NCI-H2081 (cell line): ENCODE data around the gene MT1G.
"Not testable (repeated sequence)": the region's sequence is repeated elsewhere in the genome, so short reads cannot be mapped to it uniquely, and the experiment has no call there.

Experiments
- DNase-seq, 2 experiments: peaks; one replicate each; lab custom pipeline; 2025; lab: John Stamatoyannopoulos, UW

MT1G gene

DNA sequence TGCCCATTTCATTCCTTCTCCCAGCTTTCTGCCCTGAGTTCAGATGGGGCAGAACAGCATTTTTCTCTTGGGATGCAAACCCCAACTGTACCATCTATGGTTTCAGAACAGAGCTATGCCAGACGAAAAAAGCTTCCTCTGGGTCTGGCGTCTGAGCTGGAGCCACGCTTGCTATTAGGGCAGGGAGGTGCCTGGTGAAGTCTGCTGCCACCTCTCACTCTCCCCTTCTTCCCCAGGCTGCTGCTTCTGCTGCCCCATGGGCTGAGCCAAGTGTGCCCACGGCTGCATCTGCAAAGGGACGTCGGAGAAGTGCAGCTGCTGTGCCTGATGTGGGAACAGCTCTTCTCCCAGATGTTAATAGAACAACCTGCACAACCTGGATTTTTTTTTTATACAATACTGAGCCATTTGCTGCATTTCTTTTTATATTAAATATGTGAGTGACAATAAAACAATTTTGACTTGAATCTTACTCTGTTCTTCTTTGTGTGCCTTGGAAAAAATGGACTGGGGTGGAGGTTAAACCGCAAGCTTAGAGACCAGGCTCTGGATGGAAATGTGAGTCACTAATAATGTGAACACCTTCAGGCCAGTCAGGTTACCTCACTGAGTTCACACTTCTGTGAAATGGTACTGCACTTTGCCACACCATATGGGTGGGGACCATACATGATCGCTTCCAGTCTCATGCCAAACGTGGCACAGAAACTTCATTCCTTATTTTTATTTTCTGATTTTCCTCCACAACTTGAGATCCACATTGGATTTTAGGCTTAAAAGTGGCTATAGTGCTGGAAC is 31.1 kb downstream of the MT1G start:
- no peak for DNase-seq

DNA sequence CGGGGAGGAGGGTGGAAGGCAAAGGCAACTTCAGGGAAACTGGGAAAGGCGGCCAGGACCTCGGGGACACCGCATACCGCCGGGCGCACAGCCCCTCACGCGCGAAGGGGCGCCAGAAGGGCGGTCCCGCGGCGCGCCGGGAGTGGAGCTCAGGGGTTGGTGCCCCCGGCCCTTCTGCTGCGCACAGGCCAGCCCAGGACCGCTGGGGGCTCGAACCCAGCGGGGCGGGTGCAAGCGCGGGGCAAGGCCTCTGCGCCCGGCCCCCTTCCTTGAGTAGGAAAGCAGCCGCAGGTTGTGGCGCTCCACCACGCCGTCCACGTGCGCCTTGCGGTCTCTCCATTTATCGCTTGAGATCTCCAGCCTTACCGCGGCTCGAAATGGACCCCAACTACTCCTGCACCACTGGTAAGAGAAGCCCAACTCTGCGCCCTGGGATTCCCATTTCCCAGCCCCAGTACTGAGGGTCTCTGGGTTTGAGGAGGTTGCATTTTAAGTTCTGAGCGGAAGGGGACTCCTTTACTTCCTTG is 32.4 kb downstream of the MT1G start:
- DNase-seq, result no peak

DNA sequence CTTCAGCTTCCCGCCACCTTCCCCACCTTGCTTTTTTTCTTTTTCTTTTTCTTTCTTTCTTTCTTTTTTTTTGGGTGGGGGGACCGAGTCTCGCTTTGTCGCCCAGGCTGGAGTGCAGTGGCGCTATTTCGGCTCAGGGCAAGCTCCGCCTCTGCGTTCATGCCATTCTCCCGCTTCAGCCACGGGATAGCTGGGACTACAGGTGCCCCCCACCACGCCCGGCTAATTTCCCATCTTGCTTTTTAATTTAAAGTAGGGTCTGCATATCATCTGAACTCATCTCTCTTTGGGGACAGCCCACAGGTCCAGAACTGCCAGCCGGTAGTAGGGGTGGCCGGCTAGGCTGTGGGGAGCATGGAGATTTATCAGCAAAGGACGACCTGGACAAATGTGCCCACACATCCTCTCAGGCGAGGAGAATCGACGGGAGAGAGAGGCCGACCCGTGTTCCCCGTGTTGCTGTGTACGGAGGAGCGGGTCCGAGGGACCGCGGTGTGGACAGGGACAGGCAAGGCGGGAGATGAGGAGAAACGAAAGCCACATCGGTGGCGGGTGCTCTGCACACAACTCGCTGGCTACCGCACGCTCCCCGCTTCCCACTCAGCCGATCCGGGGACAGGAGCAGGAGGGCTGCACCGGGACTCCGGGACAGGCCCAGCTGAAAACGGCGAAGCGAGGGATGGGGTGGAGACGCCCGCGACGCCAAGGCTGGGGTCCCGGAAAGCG is 33.0 kb downstream of the MT1G start:
- no peak for DNase-seq

DNA sequence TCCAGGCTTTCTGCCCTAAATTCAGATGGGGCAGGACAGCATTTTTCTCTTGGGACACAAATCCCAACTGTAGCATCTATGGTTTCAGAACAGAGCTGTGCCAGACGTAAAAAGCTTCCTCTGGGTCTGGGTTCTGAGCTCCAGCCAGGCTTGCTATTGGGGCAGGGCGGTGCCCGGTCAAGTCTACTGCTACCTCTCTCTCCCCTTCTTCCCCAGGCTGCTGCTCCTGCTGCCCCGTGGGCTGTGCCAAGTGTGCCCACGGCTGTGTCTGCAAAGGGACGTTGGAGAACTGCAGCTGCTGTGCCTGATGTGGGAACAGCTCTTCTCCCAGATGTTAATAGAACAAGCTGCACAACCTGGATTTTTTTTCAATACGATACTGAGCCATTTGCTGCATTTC is 34.3 kb downstream of the MT1G start:
- DNase-seq, result no peak

DNA sequence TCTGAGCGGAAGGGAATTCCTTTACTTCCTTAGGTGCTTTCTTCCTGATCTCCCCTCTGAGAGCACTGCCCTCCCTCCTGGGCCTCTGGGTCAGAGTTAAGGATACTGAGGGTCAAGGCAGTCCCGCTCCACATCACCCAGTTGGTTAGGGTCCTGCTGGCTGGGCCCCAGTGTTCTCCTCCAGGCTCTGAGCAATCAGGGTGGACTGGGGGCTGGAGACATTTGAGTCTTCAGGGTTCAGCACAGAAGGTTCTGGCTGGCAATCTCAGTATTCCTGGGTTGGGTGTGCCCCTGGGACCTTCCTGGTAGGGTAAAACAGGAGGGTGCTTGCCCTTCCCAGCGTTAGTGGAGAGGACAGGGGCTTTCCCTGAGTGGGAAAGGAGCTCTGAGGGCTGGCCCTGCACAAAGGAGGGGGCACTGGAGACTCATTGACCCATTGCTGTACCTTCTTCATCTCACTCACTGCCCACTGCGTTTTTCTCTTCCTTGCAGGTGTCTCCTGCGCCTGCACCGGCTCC is 35.0 kb downstream of the MT1G start:
- no peak for DNase-seq

DNA sequence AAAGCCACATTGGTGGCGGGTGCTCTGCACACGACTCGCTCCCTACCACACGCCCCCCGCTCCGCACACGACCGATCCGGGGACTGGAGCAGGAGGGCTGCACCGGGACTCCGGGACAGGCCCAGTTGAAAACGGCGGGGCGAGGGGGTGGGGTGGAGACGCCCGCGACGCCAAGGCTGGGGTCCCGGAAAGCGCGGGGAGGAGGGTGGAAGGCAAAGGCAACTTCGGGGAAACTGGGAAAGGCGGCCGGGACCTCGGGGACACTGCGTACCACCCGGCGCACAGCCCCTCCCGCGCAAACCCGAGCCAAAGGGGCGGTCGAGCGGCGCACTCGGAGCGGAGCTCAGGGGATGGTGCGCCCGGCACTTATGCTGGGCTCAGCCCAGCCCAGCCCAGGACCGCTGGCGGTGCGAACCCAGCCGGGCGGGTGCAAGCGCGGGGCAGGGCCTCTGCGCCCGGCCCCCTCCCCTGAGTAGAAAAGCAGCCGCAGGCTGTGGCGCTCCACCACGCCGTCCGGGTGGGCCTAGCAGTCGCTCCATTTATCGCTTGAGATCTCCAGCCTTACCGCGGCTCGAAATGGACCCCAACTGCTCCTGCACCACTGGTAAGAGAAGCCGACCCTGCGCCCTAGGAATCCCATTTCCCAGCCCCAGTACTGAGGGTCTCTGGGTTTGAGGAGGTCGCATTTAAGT is 35.6 kb downstream of the MT1G start, which contains the start of gene MT1M:
Gene MT1M (plus strand): TSS at position 504 of the 692 bp plus-strand sequence. CDS start 73 bp downstream, at position 577.
- DNase-seq, result no peak

DNA sequence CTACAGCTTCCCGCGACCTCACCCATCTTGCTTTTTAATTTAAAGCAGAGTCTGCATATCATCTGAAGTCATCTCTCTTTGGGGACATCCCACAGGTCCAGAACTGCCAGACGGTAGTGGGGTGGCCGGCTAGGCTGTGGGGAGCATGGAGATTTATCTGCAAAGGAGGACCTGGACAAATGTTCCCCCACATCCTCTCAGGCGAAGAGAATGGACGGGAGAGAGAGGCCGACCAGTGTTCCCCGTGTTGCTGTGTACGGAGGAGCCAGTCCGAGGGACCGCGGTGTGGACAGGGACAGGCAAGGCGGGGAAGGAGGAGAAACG is 36.1 kb downstream of the MT1G start:
- DNase-seq, result no peak

DNA sequence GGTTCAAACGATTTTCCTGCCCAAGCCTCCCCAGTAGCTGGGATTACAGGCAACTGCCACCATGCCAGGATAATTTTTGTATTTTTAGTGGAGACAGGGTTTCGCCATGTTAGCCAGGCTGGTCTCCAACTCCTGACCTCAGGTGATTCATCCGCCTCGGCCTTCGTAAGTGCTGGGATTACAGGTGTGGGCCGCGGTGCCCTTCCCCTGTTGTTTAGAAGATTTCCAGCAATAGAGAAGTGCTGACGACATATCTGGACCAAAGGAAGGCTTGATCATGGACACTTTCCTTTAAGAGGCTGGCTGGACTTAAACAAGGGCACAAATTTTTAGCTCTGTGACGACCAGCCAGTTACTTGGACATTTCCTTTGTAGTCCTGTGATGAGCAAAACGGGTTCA is 36.7 kb downstream of the MT1G start:
- DNase-seq, result no peak

DNA sequence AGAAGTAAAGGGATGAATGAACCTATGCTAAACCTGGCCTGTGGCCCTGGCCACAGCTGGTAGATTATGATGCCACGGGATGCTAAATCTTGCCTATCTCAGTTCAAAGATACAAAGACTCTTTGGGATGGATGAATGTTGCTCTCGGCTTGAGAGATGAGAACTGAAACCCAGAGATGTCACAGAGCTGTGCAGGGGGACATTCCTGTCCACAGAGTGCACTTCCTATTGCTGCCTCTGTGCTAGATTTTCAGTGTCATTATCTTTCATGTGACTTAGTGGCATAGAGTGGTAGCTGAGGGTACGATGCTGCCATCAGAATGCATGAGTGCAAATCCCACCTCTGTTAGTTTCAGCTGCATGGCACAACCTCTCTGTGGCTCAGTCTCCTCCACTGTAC is 37.7 kb downstream of the MT1G start:
- no peak for DNase-seq

DNA sequence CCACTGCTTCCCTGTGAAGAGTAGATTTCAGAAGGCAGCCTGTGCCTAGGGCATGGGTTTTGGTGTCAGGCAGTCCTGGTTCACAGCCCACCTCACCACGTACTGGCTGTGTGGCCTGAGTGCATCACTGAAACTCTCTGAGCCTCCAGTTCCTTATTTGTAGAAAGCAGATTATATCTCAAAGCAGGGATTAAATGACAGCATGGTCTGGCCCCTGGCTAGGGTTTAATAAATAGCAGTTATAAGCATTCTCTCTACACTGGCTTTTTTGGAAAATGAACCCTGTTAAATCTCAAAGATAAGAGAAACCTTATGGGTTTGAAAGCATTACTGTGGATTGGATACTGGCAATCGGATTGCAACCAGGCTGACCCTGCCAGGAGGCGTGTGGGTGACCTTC is 38.3 kb downstream of the MT1G start:
- DNase-seq, result no peak

DNA sequence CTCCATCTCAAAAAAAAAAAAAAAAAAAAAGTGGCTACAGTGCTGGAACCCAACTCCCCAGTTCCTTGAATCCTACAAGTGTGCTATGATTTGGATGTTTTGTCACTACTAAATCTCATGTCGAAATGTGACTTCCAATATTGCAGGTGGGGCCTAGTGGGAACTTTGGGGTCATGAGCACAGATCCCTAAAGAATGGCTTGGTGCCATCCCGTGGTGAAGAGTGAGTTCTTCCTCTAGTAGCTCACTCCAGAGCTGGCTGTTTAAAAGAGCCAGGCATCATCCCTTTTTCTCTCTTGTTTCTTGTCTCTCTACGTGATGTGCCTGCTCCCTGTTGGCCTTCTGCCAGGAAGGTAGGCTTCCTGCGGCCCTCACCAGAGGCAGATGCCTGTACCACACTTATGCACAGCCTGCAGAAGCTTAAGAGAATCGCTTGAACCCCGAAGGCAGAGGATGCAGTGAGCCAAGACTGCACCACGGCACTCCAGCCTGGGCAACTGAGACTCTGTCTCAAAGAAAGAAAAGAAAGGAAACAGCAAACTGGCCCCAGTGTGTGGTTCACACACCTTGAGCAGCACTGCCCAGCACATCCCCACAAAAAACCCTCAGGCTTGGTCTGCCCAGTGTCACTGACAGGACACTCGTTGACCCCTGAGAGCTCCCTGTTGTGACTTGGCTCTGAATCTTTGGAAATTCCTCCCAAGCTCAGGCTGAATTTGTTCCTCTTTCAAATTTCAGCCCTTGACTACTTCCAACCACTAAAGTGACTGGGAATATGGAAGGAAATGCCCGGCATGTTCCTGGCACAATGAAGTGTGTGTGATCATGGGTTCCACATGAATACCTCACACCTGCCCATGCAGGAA is 39.1 kb downstream of the MT1G start:
- no peak for DNase-seq

DNA sequence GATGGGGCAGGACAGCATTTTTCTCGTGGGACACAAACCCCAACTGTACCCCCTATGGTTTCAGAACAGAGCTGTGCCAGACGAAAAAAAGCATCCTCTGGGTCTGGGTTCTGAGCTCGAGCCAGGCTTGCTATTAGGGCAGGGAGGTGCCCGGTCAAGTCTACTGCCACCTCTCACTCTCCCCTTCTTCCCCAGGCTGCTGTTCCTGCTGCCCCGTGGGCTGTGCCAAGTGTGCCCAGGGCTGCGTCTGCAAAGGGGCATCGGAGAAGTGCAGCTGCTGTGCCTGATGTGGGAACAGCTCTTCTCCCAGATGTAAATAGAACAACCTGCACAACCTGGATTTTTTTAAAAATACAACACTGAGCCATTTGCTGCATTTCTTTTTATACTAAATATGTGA is 41.2 kb downstream of the MT1G start:
- DNase-seq, result no peak

DNA sequence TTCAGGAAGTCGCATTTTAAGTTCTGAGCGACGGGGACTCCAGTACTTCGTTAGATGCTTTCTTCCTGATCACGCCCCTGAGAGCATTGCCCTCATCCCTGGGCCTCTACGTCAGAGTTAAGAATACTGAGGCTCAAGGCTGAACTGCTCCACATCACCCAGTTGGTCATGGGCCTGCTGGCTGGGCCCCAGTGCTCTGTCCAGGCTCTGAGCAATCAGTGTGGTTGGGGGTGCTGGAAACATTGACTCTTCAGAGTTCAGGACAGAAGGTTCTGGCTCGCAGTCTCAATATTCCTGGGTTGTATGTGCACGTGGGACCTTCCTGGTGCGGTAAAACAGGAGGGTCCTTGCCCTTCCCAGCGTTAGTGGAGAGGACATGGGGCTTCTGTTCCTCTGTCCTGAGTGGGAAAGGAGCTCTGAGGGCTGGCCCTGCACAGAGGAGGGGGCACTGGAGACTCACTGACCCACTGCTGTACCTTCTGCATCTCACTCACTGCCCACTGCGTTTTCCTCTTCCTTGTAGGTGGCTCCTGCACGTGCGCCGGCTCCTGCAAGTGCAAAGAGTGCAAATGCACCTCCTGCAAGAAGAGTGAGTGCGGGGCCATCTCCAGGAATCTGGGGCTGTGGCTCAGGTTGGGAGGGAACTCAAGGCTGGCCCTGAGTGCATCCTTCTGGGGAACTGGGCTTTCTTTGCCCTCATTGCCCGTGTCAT is 41.8 kb downstream of the MT1G start:
- no peak for DNase-seq

DNA sequence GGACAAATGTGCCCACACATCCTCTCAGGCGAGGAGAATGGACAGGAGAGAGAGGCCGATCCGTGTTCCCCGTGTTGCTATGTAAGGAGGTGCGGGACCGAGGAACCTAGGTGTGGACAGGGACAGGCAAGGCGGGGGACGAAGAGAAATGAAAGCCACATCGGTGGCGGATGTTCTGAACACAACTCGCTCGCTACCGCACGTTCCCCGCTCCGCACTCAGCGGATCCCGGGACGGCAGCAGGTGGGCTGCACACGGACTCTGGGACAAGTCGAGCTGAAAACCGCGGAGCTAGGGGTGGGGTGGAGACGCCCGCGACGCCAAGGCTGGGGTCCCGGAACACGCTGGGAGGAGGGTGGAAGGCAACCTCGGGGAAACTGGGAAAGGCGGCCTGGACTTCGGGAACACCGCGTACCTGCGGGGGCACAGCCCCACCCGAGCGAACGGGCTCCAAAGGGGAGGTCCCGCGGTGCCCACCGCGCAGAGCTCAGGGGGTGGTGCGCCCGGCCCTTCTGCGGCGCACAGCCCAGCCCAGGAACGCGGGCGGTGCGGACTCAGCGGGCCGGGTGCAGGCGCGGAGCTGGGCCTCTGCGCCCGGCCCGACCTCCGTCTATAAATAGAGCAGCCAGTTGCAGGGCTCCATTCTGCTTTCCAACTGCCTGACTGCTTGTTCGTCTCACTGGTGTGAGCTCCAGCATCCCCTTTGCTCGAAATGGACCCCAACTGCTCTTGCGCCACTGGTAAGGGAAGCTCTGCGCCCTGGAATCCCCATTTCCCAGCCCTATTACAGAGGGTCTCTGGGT is 42.5 kb downstream of the MT1G start, which contains the start of gene MT1E:
Gene MT1E (plus strand): TSS at position 642 of the 803 bp plus-strand sequence. CDS start 71 bp downstream, at position 713.
- DNase-seq, result no peak

DNA sequence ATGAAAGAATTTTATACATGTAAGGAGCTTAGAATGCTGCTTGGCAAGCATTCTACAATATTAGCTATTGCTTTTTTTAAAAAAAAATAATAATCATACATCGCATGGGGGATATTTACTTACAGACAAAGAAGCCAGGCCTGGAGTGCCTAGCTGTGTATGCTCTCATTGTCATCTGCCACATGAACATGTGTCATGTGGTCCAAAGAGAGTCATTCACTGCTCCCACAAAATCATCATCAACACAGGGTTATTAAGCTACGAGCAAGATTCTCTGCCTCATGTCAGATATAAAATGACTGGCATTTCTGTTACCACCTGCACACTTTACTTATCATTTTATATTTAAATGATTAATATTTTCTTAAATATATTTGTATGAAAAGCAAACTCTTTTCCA is 44.2 kb downstream of the MT1G start:
- no peak for DNase-seq

DNA sequence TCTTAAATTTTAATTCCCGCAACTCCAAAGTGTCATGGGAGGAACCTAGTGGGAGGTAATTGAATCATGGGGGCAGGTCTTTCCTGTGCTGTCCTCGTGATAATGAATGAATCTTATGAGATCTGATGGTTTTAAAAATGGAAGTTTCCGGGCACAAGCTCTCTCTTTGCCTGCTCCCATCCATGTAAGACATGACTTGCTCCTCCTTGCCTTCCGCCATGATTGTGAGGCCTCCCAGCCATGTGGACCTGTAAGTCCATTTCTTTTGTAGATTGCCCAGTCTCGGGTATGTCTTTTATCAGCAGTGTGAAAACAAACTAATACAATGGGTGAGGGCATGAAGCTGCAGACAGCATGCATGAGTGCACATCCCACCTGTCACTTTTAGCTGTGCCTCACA is 44.7 kb downstream of the MT1G start:
- DNase-seq, result not testable (repeated sequence)

DNA sequence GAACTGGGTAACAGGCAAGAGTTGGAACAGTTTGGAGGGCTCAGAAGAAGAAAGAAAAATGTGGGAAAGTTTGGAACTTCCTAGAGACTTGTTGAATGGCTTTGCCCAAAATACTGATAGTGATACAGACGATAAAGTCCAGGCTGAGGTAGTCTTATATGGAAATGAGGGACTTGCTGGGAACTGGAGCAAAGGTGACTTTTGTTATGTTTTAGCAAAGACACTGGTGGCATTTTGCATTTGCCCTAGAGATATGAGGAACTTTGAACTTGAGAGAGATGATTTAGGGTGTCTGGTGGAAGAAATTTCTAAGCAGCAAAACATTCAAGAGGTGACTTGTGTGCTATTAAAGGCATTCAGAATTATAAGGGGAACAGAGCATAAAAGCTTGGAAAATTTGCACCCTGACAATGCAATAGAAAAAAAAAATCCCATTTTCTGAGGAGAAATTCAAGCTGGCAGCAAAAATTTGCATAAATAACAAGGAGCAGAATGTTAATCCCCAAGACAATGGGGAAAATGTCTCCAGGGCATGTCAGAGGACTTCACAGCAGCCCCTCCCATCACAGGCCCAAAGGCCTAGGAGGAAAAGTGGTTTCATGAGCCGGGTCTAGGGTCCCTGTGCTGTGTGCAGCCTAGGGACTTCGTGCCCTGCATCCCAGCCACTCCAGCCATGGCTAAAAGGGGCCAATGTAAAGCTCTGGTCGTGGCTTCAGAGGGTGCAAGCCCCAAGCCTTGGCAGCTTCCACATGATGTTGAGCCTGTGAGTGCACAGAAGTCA is 46.0 kb downstream of the MT1G start:
- DNase-seq, result not testable (repeated sequence)

DNA sequence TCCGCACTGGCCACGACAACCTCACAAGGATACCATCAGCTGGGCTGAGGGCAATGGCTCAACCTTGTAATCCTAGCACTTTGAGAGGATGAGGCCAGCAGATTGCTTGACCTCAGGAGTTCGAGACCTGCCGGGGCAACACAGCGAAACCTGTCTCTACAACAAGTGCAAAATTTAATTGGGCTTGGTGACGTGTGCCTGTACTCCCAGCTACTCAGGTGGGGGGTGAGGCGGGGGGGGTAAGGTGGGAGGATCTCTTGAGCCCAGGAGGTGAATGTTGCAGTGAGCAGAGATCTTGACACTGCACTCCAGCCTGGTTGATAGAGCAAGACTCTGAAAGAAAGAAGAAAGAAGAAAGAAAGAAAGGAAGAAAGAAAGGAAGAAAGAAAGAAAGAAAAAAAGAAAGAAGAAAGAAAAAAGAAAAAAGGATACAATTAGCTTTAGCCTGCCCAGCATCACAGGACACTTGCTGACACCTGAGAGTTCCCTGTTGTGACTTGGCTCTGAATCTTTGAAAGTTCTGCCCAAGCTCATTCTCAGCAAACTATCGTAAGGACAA is 47.4 kb downstream of the MT1G start:
- DNase-seq, result no peak

DNA sequence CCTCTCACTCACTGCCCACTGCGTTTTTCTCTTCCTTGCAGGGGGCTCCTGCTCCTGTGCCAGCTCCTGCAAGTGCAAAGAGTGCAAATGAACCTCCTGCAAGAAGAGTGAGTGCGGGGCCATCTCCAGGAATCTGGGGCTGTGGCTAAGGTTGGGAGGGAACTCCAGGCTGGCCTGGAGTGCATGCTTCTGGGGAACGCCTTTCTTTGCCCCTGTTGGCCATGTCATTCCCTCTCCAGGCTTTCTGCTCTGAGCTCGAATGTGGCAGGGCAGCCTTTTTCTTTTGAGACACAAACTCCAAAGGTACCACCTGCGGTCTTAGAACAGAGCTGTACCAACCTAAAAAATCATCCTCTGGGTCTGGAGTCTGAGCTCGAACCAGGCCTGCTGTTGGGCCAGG is 49.7 kb downstream of the MT1G start:
- no peak for DNase-seq
